Measurements from ENCODE around the gene CFTR.
A peak's percentile ranks its signal among the peaks of the same experiment; 100 is the strongest.

Gene CFTR

GRCh38 chr7:117567781-117568180, 88.0 kb downstream of the CFTR start:
- Histone ChIP-seq H3K9me3 (ENCODE audit: control insufficient read depth in 2 of 2, low read length in 2 of 2) (no peaks in the 10 kb centered on the region), H3K4me3 (ENCODE audit: low read length in 2 of 2) (no peak overlapping the region), H3K27me3 (ENCODE audit: control insufficient read depth in 2 of 2, insufficient read depth in 2 of 2, low read length in 2 of 2) (no peaks in the 10 kb centered on the region), H3K9ac (ENCODE audit: low read depth in 1 of 2, low read length in 2 of 2) (no peak overlapping the region), H3K36me3 (ENCODE audit: control insufficient read depth in 2 of 2, insufficient read depth in 2 of 2, low read length in 2 of 2) (peaks cover 0 to 7% of the 10 kb centered on the region in 2 donors), H3K27ac (ENCODE audit: low read depth in 2 of 2, low read length in 2 of 2) (no peak overlapping the region), H3K4me1 (ENCODE audit: control insufficient read depth in 2 of 2, insufficient read depth in 2 of 2, low read length in 2 of 2) (peaks cover 0 to 6% of the 10 kb centered on the region in 2 donors)

GRCh38 chr7:117572856-117573620, 93.2 kb downstream of the CFTR start:
- Histone ChIP-seq H3K27me3 (ENCODE audit: control insufficient read depth in 2 of 2, insufficient read depth in 2 of 2, low read length in 2 of 2) (no peaks in the 10 kb centered on the region), H3K27ac (ENCODE audit: low read depth in 2 of 2, low read length in 2 of 2) (peak overlapping the region in 1 of 2 donors; percentile 39), H3K4me3 (ENCODE audit: low read length in 2 of 2) (no peak overlapping the region), H3K36me3 (ENCODE audit: control insufficient read depth in 2 of 2, insufficient read depth in 2 of 2, low read length in 2 of 2) (peaks cover 0 to 3% of the 10 kb centered on the region in 2 donors), H3K9ac (ENCODE audit: low read depth in 1 of 2, low read length in 2 of 2) (no peak overlapping the region), H3K9me3 (ENCODE audit: control insufficient read depth in 2 of 2, low read length in 2 of 2) (no peaks in the 10 kb centered on the region), H3K4me1 (ENCODE audit: control insufficient read depth in 2 of 2, insufficient read depth in 2 of 2, low read length in 2 of 2) (peaks cover 8 to 18% of the 10 kb centered on the region in 2 donors)

- H3K4me1 ChIP-seq (ENCODE audit: control insufficient read depth in 2 of 2, insufficient read depth in 2 of 2, low read length in 2 of 2) = peaks cover 0 to 3% of the 10 kb centered on the region in 2 donors
- H3K4me3 ChIP-seq (ENCODE audit: low read length in 2 of 2) = no peak overlapping the region
- H3K36me3 ChIP-seq (ENCODE audit: control insufficient read depth in 2 of 2, insufficient read depth in 2 of 2, low read length in 2 of 2) = no peaks in the 10 kb centered on the region
- H3K9ac ChIP-seq (ENCODE audit: low read depth in 1 of 2, low read length in 2 of 2) = no peak overlapping the region
- H3K9me3 ChIP-seq (ENCODE audit: control insufficient read depth in 2 of 2, low read length in 2 of 2) = no peaks in the 10 kb centered on the region
- no peaks in the 10 kb centered on the region for H3K27me3 ChIP-seq (ENCODE audit: control insufficient read depth in 2 of 2, insufficient read depth in 2 of 2, low read length in 2 of 2)
- H3K27ac ChIP-seq (ENCODE audit: low read depth in 2 of 2, low read length in 2 of 2) = no peak overlapping the region
These were observed 101.6 kb downstream of the CFTR start for GRCh38 chr7:117581424-117581823.

- Histone ChIP-seq H3K27me3 (ENCODE audit: control insufficient read depth in 2 of 2, insufficient read depth in 2 of 2, low read length in 2 of 2) (no peaks in the 10 kb centered on the region), H3K36me3 (ENCODE audit: control insufficient read depth in 2 of 2, insufficient read depth in 2 of 2, low read length in 2 of 2) (no peaks in the 10 kb centered on the region), H3K4me1 (ENCODE audit: control insufficient read depth in 2 of 2, insufficient read depth in 2 of 2, low read length in 2 of 2) (no peaks in the 10 kb centered on the region), H3K27ac (ENCODE audit: low read depth in 2 of 2, low read length in 2 of 2) (no peak overlapping the region), H3K9ac (ENCODE audit: low read depth in 1 of 2, low read length in 2 of 2) (no peak overlapping the region), H3K4me3 (ENCODE audit: low read length in 2 of 2) (no peak overlapping the region), H3K9me3 (ENCODE audit: control insufficient read depth in 2 of 2, low read length in 2 of 2) (no peaks in the 10 kb centered on the region)
These were observed 102.4 kb downstream of the CFTR start for GRCh38 chr7:117582219-117582704.

- H3K9ac ChIP-seq (ENCODE audit: low read depth in 1 of 2, low read length in 2 of 2) = no peak overlapping the region
- no peaks in the 10 kb centered on the region for H3K27me3 ChIP-seq (ENCODE audit: control insufficient read depth in 2 of 2, insufficient read depth in 2 of 2, low read length in 2 of 2)
- H3K4me1 ChIP-seq (ENCODE audit: control insufficient read depth in 2 of 2, insufficient read depth in 2 of 2, low read length in 2 of 2) = peaks cover 0 to 5% of the 10 kb centered on the region in 2 donors
These were observed 108.1 kb downstream of the CFTR start for GRCh38 chr7:117587931-117588330.

GRCh38 chr7:117588352-117588794, 108.5 kb downstream of the CFTR start:
- H3K27me3 ChIP-seq (ENCODE audit: control insufficient read depth in 2 of 2, insufficient read depth in 2 of 2, low read length in 2 of 2) = no peaks in the 10 kb centered on the region
- no peak overlapping the region for H3K4me3 ChIP-seq (ENCODE audit: low read length in 2 of 2)
- H3K4me1 ChIP-seq (ENCODE audit: control insufficient read depth in 2 of 2, insufficient read depth in 2 of 2, low read length in 2 of 2) = peaks cover 0 to 5% of the 10 kb centered on the region in 2 donors
- H3K9ac ChIP-seq (ENCODE audit: low read depth in 1 of 2, low read length in 2 of 2) = no peak overlapping the region
- no peaks in the 10 kb centered on the region for H3K9me3 ChIP-seq (ENCODE audit: control insufficient read depth in 2 of 2, low read length in 2 of 2)
- H3K36me3 ChIP-seq (ENCODE audit: control insufficient read depth in 2 of 2, insufficient read depth in 2 of 2, low read length in 2 of 2) = peaks cover 5 to 6% of the 10 kb centered on the region in 2 donors
- peak overlapping the region in 1 of 2 donors; percentile 48 for H3K27ac ChIP-seq (ENCODE audit: low read depth in 2 of 2, low read length in 2 of 2)

More at GRCh38 chr7:117587931-117588330, 108.1 kb downstream of the CFTR start:
- Histone ChIP-seq H3K9me3 (ENCODE audit: control insufficient read depth in 2 of 2, low read length in 2 of 2) (no peaks in the 10 kb centered on the region), H3K4me3 (ENCODE audit: low read length in 2 of 2) (no peak overlapping the region), H3K27ac (ENCODE audit: low read depth in 2 of 2, low read length in 2 of 2) (no peak overlapping the region), H3K36me3 (ENCODE audit: control insufficient read depth in 2 of 2, insufficient read depth in 2 of 2, low read length in 2 of 2) (peaks cover 5 to 6% of the 10 kb centered on the region in 2 donors)

GRCh38 chr7:117590191-117590590, 110.4 kb downstream of the CFTR start:
- H3K27me3 ChIP-seq (ENCODE audit: control insufficient read depth in 2 of 2, insufficient read depth in 2 of 2, low read length in 2 of 2) = no peaks in the 10 kb centered on the region
- H3K9me3 ChIP-seq (ENCODE audit: control insufficient read depth in 2 of 2, low read length in 2 of 2) = no peaks in the 10 kb centered on the region
- peaks cover 0 to 5% of the 10 kb centered on the region in 2 donors for H3K4me1 ChIP-seq (ENCODE audit: control insufficient read depth in 2 of 2, insufficient read depth in 2 of 2, low read length in 2 of 2)
- peaks cover 5 to 9% of the 10 kb centered on the region in 2 donors for H3K36me3 ChIP-seq (ENCODE audit: control insufficient read depth in 2 of 2, insufficient read depth in 2 of 2, low read length in 2 of 2)
- no peak overlapping the region for H3K27ac ChIP-seq (ENCODE audit: low read depth in 2 of 2, low read length in 2 of 2)
- H3K4me3 ChIP-seq (ENCODE audit: low read length in 2 of 2) = no peak overlapping the region
- no peak overlapping the region for H3K9ac ChIP-seq (ENCODE audit: low read depth in 1 of 2, low read length in 2 of 2)

- no peak overlapping the region for H3K27ac ChIP-seq (ENCODE audit: low read depth in 2 of 2, low read length in 2 of 2)
- peaks cover 7 to 9% of the 10 kb centered on the region in 2 donors for H3K36me3 ChIP-seq (ENCODE audit: control insufficient read depth in 2 of 2, insufficient read depth in 2 of 2, low read length in 2 of 2)
- no peaks in the 10 kb centered on the region for H3K27me3 ChIP-seq (ENCODE audit: control insufficient read depth in 2 of 2, insufficient read depth in 2 of 2, low read length in 2 of 2)
- H3K4me3 ChIP-seq (ENCODE audit: low read length in 2 of 2) = no peak overlapping the region
- peaks cover 0 to 5% of the 10 kb centered on the region in 2 donors for H3K4me1 ChIP-seq (ENCODE audit: control insufficient read depth in 2 of 2, insufficient read depth in 2 of 2, low read length in 2 of 2)
- no peaks in the 10 kb centered on the region for H3K9me3 ChIP-seq (ENCODE audit: control insufficient read depth in 2 of 2, low read length in 2 of 2)
- no peak overlapping the region for H3K9ac ChIP-seq (ENCODE audit: low read depth in 1 of 2, low read length in 2 of 2)
These were observed 112.3 kb downstream of the CFTR start for GRCh38 chr7:117592011-117592635.

- Histone ChIP-seq H3K27me3 (ENCODE audit: control insufficient read depth in 2 of 2, insufficient read depth in 2 of 2, low read length in 2 of 2) (no peaks in the 10 kb centered on the region), H3K9ac (ENCODE audit: low read depth in 1 of 2, low read length in 2 of 2) (no peak overlapping the region), H3K36me3 (ENCODE audit: control insufficient read depth in 2 of 2, insufficient read depth in 2 of 2, low read length in 2 of 2) (peaks cover 8 to 9% of the 10 kb centered on the region in 2 donors), H3K9me3 (ENCODE audit: control insufficient read depth in 2 of 2, low read length in 2 of 2) (no peaks in the 10 kb centered on the region), H3K4me1 (ENCODE audit: control insufficient read depth in 2 of 2, insufficient read depth in 2 of 2, low read length in 2 of 2) (no peaks in the 10 kb centered on the region), H3K27ac (ENCODE audit: low read depth in 2 of 2, low read length in 2 of 2) (no peak overlapping the region), H3K4me3 (ENCODE audit: low read length in 2 of 2) (no peak overlapping the region)
These were observed 116.3 kb downstream of the CFTR start for GRCh38 chr7:117596134-117596533.

- no peaks in the 10 kb centered on the region for H3K9me3 ChIP-seq (ENCODE audit: control insufficient read depth in 2 of 2, low read length in 2 of 2)
- H3K27me3 ChIP-seq (ENCODE audit: control insufficient read depth in 2 of 2, insufficient read depth in 2 of 2, low read length in 2 of 2) = no peaks in the 10 kb centered on the region
- no peak overlapping the region for H3K27ac ChIP-seq (ENCODE audit: low read depth in 2 of 2, low read length in 2 of 2)
- no peak overlapping the region for H3K9ac ChIP-seq (ENCODE audit: low read depth in 1 of 2, low read length in 2 of 2)
- H3K36me3 ChIP-seq (ENCODE audit: control insufficient read depth in 2 of 2, insufficient read depth in 2 of 2, low read length in 2 of 2) = peaks cover 3% of the 10 kb centered on the region in 2 donors
- no peaks in the 10 kb centered on the region for H3K4me1 ChIP-seq (ENCODE audit: control insufficient read depth in 2 of 2, insufficient read depth in 2 of 2, low read length in 2 of 2)
- H3K4me3 ChIP-seq (ENCODE audit: low read length in 2 of 2) = no peak overlapping the region
These were observed 117.9 kb downstream of the CFTR start for GRCh38 chr7:117597755-117598154.

Measured in mucosa of rectum (tissue), 2 donors.